Hypothalamus (tissue), 51 donors: ENCODE results near the gene MAZ.
"Not testable (repeated sequence)": the region's sequence is repeated elsewhere in the genome, so short reads cannot be mapped to it uniquely, and the experiment has no call there.

Source experiments
- DNase-seq, 51 donors: peaks; one replicate each; lab custom pipeline; 2025; lab: John Stamatoyannopoulos, UW

Gene MAZ

GRCh38 chr16:29820730-29821642, 14.7 kb downstream of the MAZ start:
- peak in 3 of 51 donors; percentile 14 to 25 (median 25) for DNase-seq

DNA sequence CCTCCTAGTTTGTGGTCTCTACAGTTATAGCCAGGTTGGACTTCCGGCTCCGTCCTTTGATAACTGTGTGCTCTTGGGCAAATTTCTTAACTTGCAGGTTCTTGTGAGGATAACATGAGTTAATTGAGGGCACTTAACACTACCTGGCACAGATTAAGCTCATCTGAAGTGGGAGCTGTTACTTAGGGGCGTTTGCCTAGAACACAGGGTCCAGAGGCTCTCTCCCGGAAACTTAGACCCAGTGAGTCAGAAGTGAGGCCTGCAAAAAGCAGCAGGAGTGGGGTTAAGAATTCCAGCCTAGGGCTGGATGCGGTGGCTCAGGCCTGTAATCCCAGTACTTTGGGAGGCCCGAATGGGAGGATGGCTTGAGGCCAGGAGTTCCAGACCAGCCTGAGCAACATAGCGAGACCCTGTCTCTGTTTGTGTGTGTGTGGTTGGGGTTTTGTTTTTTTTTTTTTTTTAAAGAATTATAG, 15.3 kb downstream of the MAZ start:
- DNase-seq = no peak

- DNase-seq = no peak
Measured at GRCh38 chr16:29824589-29825144, 18.3 kb downstream of the MAZ start.

- peak in 29 of 51 donors; percentile 6 to 72 (median 43) for DNase-seq
Measured at GRCh38 chr16:29825145-29826044, 19.1 kb downstream of the MAZ start.

- DNase-seq = no peak
Measured at GRCh38 chr16:29826342-29826695, 20.0 kb downstream of the MAZ start.

DNA sequence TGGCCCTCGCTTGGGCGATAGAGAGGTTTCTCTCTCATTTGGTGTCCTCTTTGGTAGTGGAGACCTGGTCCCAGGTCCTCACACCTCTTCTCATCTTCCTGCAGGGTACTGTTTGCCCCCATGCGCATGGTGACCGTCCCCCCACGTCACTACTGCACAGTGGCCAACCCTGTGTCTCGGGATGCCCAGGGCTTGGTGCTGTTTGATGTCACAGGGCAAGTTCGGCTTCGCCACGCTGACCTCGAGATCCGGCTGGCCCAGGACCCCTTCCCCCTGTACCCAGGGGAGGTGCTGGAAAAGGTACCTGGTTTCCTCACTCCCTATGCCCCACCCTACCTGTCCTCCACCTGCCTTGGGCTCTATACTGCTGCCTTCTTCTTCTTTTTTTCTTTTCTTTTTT, 24.4 kb downstream of the MAZ start:
- DNase-seq = no peak

DNA sequence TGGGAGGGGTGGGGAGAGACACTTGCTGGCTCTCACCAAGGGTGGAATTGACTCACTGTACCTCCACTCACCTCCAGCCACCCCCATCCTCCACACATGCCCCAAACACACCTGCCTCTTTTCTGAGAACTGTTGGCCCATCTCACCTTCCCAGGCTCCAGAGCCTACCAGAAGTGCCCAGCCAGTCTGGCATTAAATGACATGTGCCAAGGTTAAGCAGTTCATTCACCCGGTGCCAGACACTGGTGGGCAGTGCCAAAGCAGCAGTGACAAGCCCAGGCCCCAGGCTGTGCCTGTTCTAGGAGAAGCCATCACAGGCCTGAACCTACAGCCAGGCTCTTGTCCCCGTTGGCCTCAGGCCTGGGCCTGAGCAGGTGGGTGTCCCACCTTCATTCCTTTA, 25.2 kb downstream of the MAZ start:
- no peak for DNase-seq

DNA sequence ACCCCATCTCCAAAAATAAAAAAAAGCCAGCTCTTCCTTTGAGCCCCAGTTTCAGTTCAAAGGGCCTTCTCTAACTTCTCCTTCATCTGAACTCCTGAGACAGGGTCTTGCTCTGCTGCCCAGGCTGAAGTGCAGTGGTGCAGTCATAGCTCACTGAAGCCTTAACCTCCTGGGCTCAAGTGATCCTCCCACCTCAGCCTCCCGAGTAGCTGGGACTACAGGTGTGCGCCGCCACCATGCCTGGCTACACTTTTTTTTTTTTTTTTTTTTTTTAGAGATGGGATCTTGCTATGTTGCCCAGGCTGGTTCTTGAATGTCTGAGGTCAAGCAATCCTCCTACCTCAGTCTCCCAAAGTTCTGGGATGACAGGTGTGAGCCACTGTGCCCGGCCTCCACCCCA, 26.9 kb downstream of the MAZ start:
- not testable (repeated sequence) for DNase-seq

DNA sequence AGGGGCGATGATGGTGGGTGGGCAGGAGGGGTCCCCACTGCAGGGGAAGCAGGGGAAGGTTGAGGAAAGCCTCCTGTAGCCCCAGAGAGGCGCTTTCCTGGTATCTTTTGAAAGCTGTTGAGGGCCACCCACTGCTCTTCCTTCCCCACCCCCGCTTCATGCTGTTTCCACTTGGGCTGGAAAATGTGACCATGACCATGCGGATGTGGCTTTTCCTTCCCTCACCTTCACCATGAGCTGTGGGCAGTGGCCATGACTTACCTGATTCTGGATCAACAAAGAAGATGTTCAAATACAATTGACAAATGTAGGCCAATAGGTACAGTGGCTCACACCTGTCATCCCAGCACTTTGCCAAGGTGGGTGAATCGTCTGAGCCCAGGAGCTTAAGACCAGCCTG, 27.8 kb downstream of the MAZ start:
- no peak for DNase-seq

DNA sequence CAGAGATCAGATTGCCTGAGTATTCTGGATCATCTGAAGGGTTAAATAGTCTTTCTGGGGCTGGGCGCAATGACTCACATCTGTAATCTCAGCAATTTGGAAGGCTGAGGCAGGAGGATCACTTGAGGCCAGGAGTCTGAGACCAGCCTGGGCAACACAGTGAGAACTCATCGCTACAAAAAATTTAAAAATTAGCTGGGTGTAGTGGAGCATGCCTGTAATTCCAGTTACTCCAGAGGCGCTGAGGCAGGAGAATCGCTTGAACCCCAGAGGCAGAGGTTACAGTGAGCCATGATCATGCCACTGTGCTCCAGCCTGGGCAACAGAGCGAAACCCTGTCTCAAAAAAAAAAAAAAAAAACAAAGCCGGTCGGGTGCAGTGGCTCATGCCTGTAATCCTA, 29.6 kb downstream of the MAZ start:
- no peak for DNase-seq

- no peak for DNase-seq
Measured at GRCh38 chr16:29836623-29837022, 30.3 kb downstream of the MAZ start.

GRCh38 chr16:29837841-29838240, 31.5 kb downstream of the MAZ start:
- no peak for DNase-seq

DNA sequence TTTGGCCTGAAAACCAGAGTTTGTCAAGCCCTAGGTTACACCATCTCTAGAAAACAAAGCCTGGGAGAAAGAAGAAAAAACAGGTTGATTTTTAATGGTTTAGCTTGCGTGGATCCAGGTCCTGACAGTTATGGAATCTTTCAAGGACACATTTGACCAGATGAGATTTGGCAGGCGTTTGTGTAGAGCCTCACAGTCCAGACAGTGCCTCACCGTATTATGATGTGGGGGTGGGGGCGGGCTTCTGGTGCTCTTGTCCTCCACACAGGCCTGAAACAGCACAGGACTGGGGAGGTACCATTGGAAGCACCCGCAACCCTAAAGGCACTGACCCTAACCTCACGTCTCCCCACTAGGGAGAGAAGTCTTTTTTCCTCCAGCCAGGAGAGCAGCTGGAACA, 33.5 kb downstream of the MAZ start:
- DNase-seq = no peak

- no peak for DNase-seq
Measured at GRCh38 chr16:29840240-29840639, 33.9 kb downstream of the MAZ start.

DNA sequence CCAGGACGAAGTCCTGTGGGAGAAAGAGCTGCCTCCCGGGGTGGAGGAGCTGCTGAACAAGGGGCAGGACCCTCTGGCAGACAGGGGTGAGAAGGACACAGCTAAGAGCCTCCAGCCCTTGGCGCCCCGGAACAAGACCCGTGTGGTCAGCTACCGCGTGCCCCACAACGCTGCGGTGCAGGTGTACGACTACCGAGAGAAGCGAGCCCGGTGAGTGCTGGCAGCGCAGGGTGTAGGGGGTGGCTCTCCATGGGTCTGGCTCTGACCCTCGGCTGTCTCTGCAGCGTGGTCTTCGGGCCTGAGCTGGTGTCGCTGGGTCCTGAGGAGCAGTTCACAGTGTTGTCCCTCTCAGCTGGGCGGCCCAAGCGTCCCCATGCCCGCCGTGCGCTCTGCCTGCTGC, 35.3 kb downstream of the MAZ start:
- DNase-seq = no peak

DNA sequence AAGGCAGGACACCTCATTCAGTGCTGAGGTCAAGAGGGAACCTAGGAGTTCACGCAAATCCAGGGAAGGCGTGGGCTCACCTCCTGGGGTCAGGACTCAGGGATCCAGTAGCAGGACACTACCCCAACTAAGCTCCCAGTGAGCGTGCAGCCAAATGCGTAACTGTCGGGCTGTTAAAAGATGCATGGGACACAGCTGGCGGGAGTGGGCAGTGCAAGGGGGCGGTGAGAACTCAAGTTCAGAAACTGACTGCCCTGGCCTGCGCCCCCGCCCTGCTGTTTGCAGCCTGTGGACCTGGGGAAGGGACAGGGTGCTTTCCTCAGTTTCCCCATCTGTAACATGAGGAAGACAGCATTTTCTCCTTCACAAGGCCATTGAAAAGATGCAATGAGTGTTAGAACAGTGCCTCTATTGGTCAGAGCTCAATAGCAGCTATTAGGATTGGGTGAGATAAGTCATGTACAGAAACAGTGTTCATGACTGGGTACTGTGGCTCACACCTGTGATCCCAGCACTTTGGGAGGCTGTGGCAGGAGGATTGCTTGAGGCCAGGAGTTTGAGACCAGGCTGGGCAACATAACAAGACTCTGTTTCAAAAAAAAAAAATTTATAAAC, 36.5 kb downstream of the MAZ start:
- no peak for DNase-seq

GRCh38 chr16:29843931-29844330, 37.6 kb downstream of the MAZ start:
- no peak for DNase-seq

DNA sequence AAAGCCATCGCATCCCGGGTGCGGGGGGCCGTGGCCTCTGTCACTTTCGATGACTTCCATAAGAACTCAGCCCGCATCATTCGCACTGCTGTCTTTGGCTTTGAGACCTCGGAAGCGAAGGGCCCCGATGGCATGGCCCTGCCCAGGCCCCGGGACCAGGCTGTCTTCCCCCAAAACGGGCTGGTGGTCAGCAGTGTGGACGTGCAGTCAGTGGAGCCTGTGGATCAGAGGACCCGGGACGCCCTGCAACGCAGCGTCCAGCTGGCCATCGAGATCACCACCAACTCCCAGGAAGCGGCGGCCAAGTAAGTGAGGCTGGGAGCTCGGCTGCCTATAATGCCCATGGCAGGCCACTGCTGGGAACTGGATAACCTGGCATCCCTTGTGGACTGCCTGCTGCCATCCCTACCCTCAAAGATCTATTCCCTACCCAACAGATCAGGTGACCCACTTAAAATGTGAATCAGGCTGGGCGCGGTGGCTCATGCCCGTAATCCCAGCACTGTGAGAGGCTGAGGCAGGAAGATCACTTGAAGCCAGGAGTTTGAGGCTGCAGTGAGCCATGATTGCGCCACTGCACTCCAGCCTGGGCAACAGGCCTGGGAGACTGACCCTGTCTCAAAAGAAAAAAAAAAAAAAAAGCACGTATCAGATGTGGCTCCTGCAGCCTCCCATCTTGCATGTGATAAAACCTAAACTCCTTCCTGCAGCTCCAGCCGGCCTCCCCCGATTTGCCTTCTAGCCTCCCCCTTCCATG, 38.4 kb downstream of the MAZ start:
- DNase-seq = no peak

DNA sequence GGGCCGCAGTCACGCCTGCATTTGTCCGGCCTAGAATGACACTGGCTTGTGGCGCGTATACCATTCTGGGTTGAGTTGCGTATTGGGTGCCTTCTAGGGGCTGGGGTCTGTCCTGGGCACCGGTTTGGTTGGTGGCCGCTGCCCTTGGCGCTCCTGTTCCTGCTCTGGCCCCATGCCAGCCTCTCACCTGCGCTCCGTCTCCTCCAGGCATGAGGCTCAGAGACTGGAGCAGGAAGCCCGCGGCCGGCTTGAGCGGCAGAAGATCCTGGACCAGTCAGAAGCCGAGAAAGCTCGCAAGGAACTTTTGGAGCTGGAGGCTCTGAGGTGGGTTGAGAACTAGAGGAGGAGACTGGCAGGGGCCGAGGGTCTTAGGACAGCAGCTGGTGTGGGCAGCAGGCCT, 39.3 kb downstream of the MAZ start:
- DNase-seq = no peak
